H1 (cell line): ENCODE data around the gene NOL12. TPM values are rescaled to one million over a fixed set of nuclear protein-coding genes. Genes with fewer than 3 reads are reported as not detected.
A peak's percentile ranks its signal among the peaks of the same experiment; 100 is the strongest.

Experiments
- CTCF ChIA-PET: fragments of 300-600 bp; sonication (Branson Sonifier 250); formaldehyde crosslinking; loops from one replicate; lab custom pipeline; 2021; ENCODE audit not compliant: partially characterized antibody; lab: Charles Lee
- POLR2A ChIA-PET: fragments of 300-600 bp; sonication (Branson Sonifier 250); formaldehyde crosslinking; loops from one replicate; lab custom pipeline; 2021; ENCODE audit warnings: inconsistent platforms; ENCODE audit not compliant: partially characterized antibody; lab: Charles Lee
- DNase-seq, 2 experiments: peaks; one replicate each; pipeline versions ENCODE4 v3.0.0 to v3.0.0-alpha.2; 2010 to 2022; ENCODE audit warnings: low spot score in 2 of 2, low read depth in 1 of 2, mixed read lengths in 1 of 2
- FAIRE-seq: peaks from 2 replicates; lab custom pipeline; 2011; peaks lifted over from hg19 to GRCh38; lab: Jason Lieb, UNC
- H2AFZ ChIP-seq: 2 replicates; pipeline ENCODE4 v1.8.1; 2012; ENCODE audit warnings: low read length, inconsistent platforms
- H2AK5ac ChIP-seq: 2 replicates; pipeline ENCODE4 v1.6.1; 2013; ENCODE audit warnings: low read depth, low read length
- H2BK120ac ChIP-seq: replicated peaks from 2 replicates; pipeline ENCODE3; 2013; ENCODE audit warnings: low read depth, low read length, inconsistent platforms
- H2BK12ac ChIP-seq: 2 replicates; pipeline ENCODE4 v1.6.1; 2013; ENCODE audit warnings: low read depth, low read length
- H2BK15ac ChIP-seq: 2 replicates; pipeline ENCODE4 v1.6.1; 2013; ENCODE audit warnings: low read length
- H2BK20ac ChIP-seq: 2 replicates; pipeline ENCODE4 v1.6.1; 2013; ENCODE audit warnings: low read length
- H2BK5ac ChIP-seq: 2 replicates; pipeline ENCODE4 v1.6.1; 2013; ENCODE audit warnings: low read depth, low read length
- H3K14ac ChIP-seq: 2 replicates; pipeline ENCODE4 v1.6.1; 2013; ENCODE audit warnings: inconsistent platforms; ENCODE audit not compliant: insufficient read length
- H3K18ac ChIP-seq: 2 replicates; pipeline ENCODE4 v1.6.1; 2013; ENCODE audit warnings: low read length; ENCODE audit errors: extremely low read depth
- H3K23ac ChIP-seq: 2 replicates; pipeline ENCODE4 v1.6.1; 2013; ENCODE audit warnings: inconsistent platforms; ENCODE audit not compliant: insufficient read length
- H3K23me2 ChIP-seq: 2 replicates; pipeline ENCODE4 v1.6.1; 2013; ENCODE audit warnings: low read depth, low read length
- H3K27ac ChIP-seq: 2 replicates; pipeline ENCODE4 v1.6.1; 2011; ENCODE audit warnings: low read depth, low read length, inconsistent platforms
- H3K27me3 ChIP-seq, 4 experiments: replicated peaks in 1 of 4; 1 replicate in 1 of 4; 2 replicates in 3 of 4; pipeline versions ENCODE4 v1.6.1 to v1.8.1; 2011 to 2013; ENCODE audit warnings: low read length in 3 of 4, mild to moderate bottlenecking in 3 of 4, inconsistent platforms in 2 of 4, mixed read lengths in 2 of 4, moderate library complexity in 1 of 4; ENCODE audit not compliant: control insufficient read depth in 3 of 4, insufficient read depth in 3 of 4; ENCODE audit errors: extremely low read depth in 1 of 4
- H3K36me3 ChIP-seq, 4 experiments: 2 replicates each; pipeline versions ENCODE4 v1.6.1 to v1.8.1; 2011 to 2013; ENCODE audit warnings: mild to moderate bottlenecking in 4 of 4, low read length in 3 of 4, moderate library complexity in 2 of 4, control low read depth in 1 of 4, inconsistent platforms in 1 of 4; ENCODE audit not compliant: insufficient read depth in 4 of 4, control insufficient read depth in 2 of 4
- H3K4ac ChIP-seq: replicated peaks from 2 replicates; pipeline ENCODE3; 2013; ENCODE audit warnings: low read length, low read depth, mixed read lengths, inconsistent platforms; ENCODE audit not compliant: insufficient read length
- H3K4me1 ChIP-seq, 4 experiments: replicated peaks in 1 of 4; 1 replicate in 1 of 4; 2 replicates in 3 of 4; pipeline versions ENCODE4 v1.6.1 to v1.8.1; 2011 to 2013; ENCODE audit warnings: low read length in 3 of 4, inconsistent platforms in 2 of 4, mixed read lengths in 1 of 4; ENCODE audit not compliant: insufficient read depth in 4 of 4, control insufficient read depth in 3 of 4
- H3K4me2 ChIP-seq, 2 experiments: 2 replicates each; pipeline versions ENCODE4 v1.6.1 to v1.8.1; 2011 to 2013; ENCODE audit warnings: low read depth in 2 of 2, low read length in 2 of 2, control low read depth in 1 of 2, inconsistent platforms in 1 of 2, mild to moderate bottlenecking in 1 of 2; ENCODE audit not compliant: insufficient read depth in 1 of 2
- H3K4me3 ChIP-seq, 4 experiments: fragments of 200-600, 300-600 bp in 1 of 4; sonication (generic), shearing (Covaris generic), sonication (Bioruptor Twin) in 1 of 4; 2 replicates each; pipeline versions ENCODE4 v1.5.1 to v1.8.1; 2011 to 2016; ENCODE audit warnings: low read length in 4 of 4, low read depth in 3 of 4, control low read depth in 2 of 4, inconsistent platforms in 2 of 4, mild to moderate bottlenecking in 2 of 4, mixed read lengths in 1 of 4, moderate library complexity in 1 of 4; ENCODE audit not compliant: insufficient read depth in 2 of 4; ENCODE audit errors: extremely low read depth in 1 of 4
- H3K56ac ChIP-seq: replicated peaks from 2 replicates; pipeline ENCODE3; 2013; ENCODE audit warnings: low read depth, mild to moderate bottlenecking, mixed read lengths, low read length, inconsistent platforms; ENCODE audit not compliant: insufficient read length
- H3K79me1 ChIP-seq: 2 replicates; pipeline ENCODE4 v1.6.1; 2013; ENCODE audit warnings: low read depth, low read length, control low read depth
- H3K79me2 ChIP-seq, 2 experiments: 2 replicates each; pipeline versions ENCODE4 v1.6.1 to v1.8.1; 2012 to 2013; ENCODE audit warnings: low read length in 2 of 2, mild to moderate bottlenecking in 2 of 2, inconsistent platforms in 1 of 2; ENCODE audit not compliant: insufficient read depth in 2 of 2, control insufficient read depth in 1 of 2
- H3K9ac ChIP-seq, 4 experiments: replicated peaks in 1 of 4; 1 replicate in 1 of 4; 2 replicates in 3 of 4; pipeline versions ENCODE4 v1.6.1 to v1.8.1; 2011 to 2013; ENCODE audit warnings: low read depth in 3 of 4, low read length in 3 of 4, control low read depth in 2 of 4, mild to moderate bottlenecking in 2 of 4, moderate library complexity in 2 of 4, inconsistent platforms in 1 of 4; ENCODE audit errors: extremely low read depth in 1 of 4
- H3K9me3 ChIP-seq, 2 experiments: 2 replicates each; pipeline versions ENCODE4 v1.6.1 to v1.8.1; 2012 to 2013; ENCODE audit warnings: mild to moderate bottlenecking in 2 of 2, moderate library complexity in 2 of 2, control low read depth in 1 of 2, inconsistent platforms in 1 of 2, low read depth in 1 of 2, low read length in 1 of 2, mixed read lengths in 1 of 2; ENCODE audit not compliant: insufficient read depth in 2 of 2
- H4K20me1 ChIP-seq, 2 experiments: replicated peaks in 1 of 2; 2 replicates each; pipeline versions ENCODE3 to v1.8.1; 2011 to 2013; ENCODE audit warnings: inconsistent platforms in 2 of 2, low read length in 2 of 2, mild to moderate bottlenecking in 1 of 2; ENCODE audit not compliant: insufficient read depth in 2 of 2, control insufficient read depth in 1 of 2
- H4K5ac ChIP-seq: 2 replicates; pipeline ENCODE4 v1.6.1; 2013; ENCODE audit warnings: low read length, low read depth, mixed read lengths, inconsistent platforms; ENCODE audit not compliant: insufficient read length
- H4K8ac ChIP-seq: 2 replicates; pipeline ENCODE4 v1.8.0; 2013; ENCODE audit warnings: mild to moderate bottlenecking, moderate library complexity, low read length, inconsistent platforms; ENCODE audit not compliant: insufficient read depth; ENCODE audit errors: extremely low read depth
- H4K91ac ChIP-seq: replicated peaks from 2 replicates; pipeline ENCODE3; 2013; ENCODE audit warnings: low read length, mixed read lengths, inconsistent platforms; ENCODE audit not compliant: insufficient read length
- ATF3 ChIP-seq: IDR thresholded peaks from 2 replicates; pipeline ENCODE4 v1.6.1; 2011; ENCODE audit warnings: low read depth, mild to moderate bottlenecking, low read length; ENCODE audit not compliant: insufficient read depth
- BCL11A ChIP-seq, 2 experiments: IDR thresholded peaks; one replicate each; pipeline ENCODE4 v1.6.1; 2011; ENCODE audit warnings: low read depth in 2 of 2, low read length in 2 of 2, mild to moderate bottlenecking in 2 of 2
- EGR1 ChIP-seq: IDR thresholded peaks from 2 replicates; pipeline ENCODE4 v1.6.1; 2011; ENCODE audit warnings: low read depth, low read length, borderline replicate concordance
- GABPA ChIP-seq: IDR thresholded peaks from 2 replicates; pipeline ENCODE4 v1.6.1; 2011; ENCODE audit warnings: mild to moderate bottlenecking, low read length, moderate library complexity, borderline replicate concordance; ENCODE audit not compliant: insufficient read depth
- HDAC2 ChIP-seq, 2 experiments: fragments of 300-600 bp in 1 of 2; sonication (generic) in 1 of 2; IDR thresholded peaks; 2 replicates each; pipeline ENCODE4 v1.6.1; 2011 to 2012; ENCODE audit warnings: low read depth in 2 of 2, low read length in 2 of 2, mild to moderate bottlenecking in 2 of 2, moderate library complexity in 2 of 2, borderline replicate concordance in 1 of 2, inconsistent platforms in 1 of 2
- PHF8 ChIP-seq: fragments of 200-600 bp; sonication (generic); conservative IDR thresholded peaks from 2 replicates; pipeline ENCODE4 v1.7.1; 2012; ENCODE audit warnings: low read depth, mild to moderate bottlenecking, inconsistent platforms, low read length, moderate library complexity
- SIN3A ChIP-seq, 2 experiments: IDR thresholded peaks in 1 of 2; conservative IDR thresholded peaks in 1 of 2; 2 replicates each; pipeline ENCODE4 v1.6.1; 2011 to 2012; ENCODE audit warnings: low read length in 2 of 2, improper control_type of control experiment in 1 of 2, low read depth in 1 of 2, mild to moderate bottlenecking in 1 of 2
- SIRT6 ChIP-seq: IDR thresholded peaks from one replicate; pipeline ENCODE4 v1.7.1; 2012; ENCODE audit warnings: low read length, inconsistent platforms
- SUZ12 ChIP-seq: fragments of 200-600 bp; sonication (generic); IDR thresholded peaks from 2 replicates; pipeline ENCODE4 v1.6.1; 2012; ENCODE audit warnings: mild to moderate bottlenecking, inconsistent platforms, low read length, moderate library complexity, mixed read lengths
- TEAD4 ChIP-seq: IDR thresholded peaks from 2 replicates; pipeline ENCODE4 v1.6.1; 2012; ENCODE audit warnings: low read depth, low read length, inconsistent platforms, mixed read lengths
- YY1 ChIP-seq: IDR thresholded peaks from 2 replicates; pipeline ENCODE4 v1.6.1; 2011; ENCODE audit warnings: low read depth, mild to moderate bottlenecking, low read length
- WGBS, 2 experiments: shearing (Covaris generic) in 1 of 2; methylation state at CpG; one replicate each; pipeline versions ENCODE4 v1.1.6 to v1.1.7; 2013 to 2015; ENCODE audit warnings: low lambda C conversion rate in 2 of 2, mixed read lengths in 2 of 2, inconsistent platforms in 1 of 2, low coverage in 1 of 2, missing lambda C conversion rate in 1 of 2; ENCODE audit not compliant: insufficient replicate concordance in 2 of 2, insufficient coverage in 1 of 2, insufficient read length in 1 of 2; ENCODE audit errors: extremely low coverage in 1 of 2, missing lambda C conversion rate in 1 of 2; 5-methylcytosine and 5-hydroxymethylcytosine counted together
- polyA plus RNA-seq, 7 experiments: library from polyadenylated mRNA; depleted of rRNA in 3 of 7; stranded (reverse) in 5 of 7; unstranded in 2 of 7; fragments of >200 nt in 5 of 7; fragments of 200-250 nt in 2 of 7; gene quantifications; 1 replicate in 5 of 7; 2 replicates in 1 of 7; 4 replicates in 1 of 7; pipeline versions ENCODE4 v1.2.1 to v1.2.3, GENCODE V29; 2011 to 2013; ENCODE audit warnings: missing spikeins in 2 of 7, mixed read lengths in 2 of 7
- total RNA-seq: library from RNA; stranded (reverse); fragmentation: NEBNext Ultra II Directional; extraction: Animal tissue kit (Norgen Biotek cat#: 25700); gene quantifications from 2 replicates; pipeline ENCODE4 v1.2.1, GENCODE V29; 2021

NOL12 gene
- total and polyA plus RNA-seq, 2 of the 8 experiments (the other 6 are each of a cell fraction or from before 2014, with no cell fraction given): 25.3 to 28.3 TPM

- DNase-seq (peak in 1 of 2 experiments; percentile 73), FAIRE-seq (no peak)
- no peak overlapping the region for H2BK15ac ChIP-seq
- peak overlapping the region in 2 of 4 experiments; percentile 58 to 63; a peak in 3 of 7 replicates for H3K9ac ChIP-seq
- ChIA-PET CTCF (interaction anchor here (0.6 to 3.9 kb wide), 11 partner anchors 11 to 138 kb away, joined by 3 to 14 read pairs (median 5); partner anchors contain the start of genes LGALS1 and NOL12), POLR2A (interaction anchor here (0.6 to 4.8 kb wide), 17 partner anchors 11 to 109 kb away, joined by 3 to 30 read pairs (median 4); partner anchors contain the start of genes GGA1, NOL12, PDXP and SH3BP1)
- H3K56ac ChIP-seq: no peak overlapping the region
- H4K20me1 ChIP-seq: peaks cover 0 to 1% of the 10 kb centered on the region in 2 experiments
- no peak overlapping the region for H2AK5ac ChIP-seq
- H3K4me2 ChIP-seq: peak overlapping the region; percentile 71 to 90
- H3K9me3 ChIP-seq: no peaks in the 10 kb centered on the region
- H3K27ac ChIP-seq: peak overlapping the region; percentile 31; the same call in 1 of the 2 replicates
- H3K27me3 ChIP-seq: no peaks in the 10 kb centered on the region
- peak overlapping the region; percentile 52 to 76 (median 72) for H3K4me3 ChIP-seq
- no peak overlapping the region for H3K23ac ChIP-seq
- no peaks in the 10 kb centered on the region; the same call in none of the 2 replicates for H3K79me1 ChIP-seq
- peaks cover 2 to 21% (median 10%) of the 10 kb centered on the region in 4 experiments; a peak in 6 of 8 replicates for H3K36me3 ChIP-seq
- WGBS, 2 experiments: 10% methylated on average over 3 of the region's 3 CpGs; no CpG with 5 or more reads in 1 of the 2 experiments
- H2BK120ac ChIP-seq: no peak overlapping the region
- H2BK20ac ChIP-seq: no peak overlapping the region
- H3K23me2 ChIP-seq: peaks cover 6% of the 10 kb centered on the region; the same call in 1 of the 2 replicates
- H2BK12ac ChIP-seq: no peak overlapping the region
- no peaks in the 10 kb centered on the region for H3K79me2 ChIP-seq
- no peak overlapping the region for H3K14ac ChIP-seq
- H3K4ac ChIP-seq: peak overlapping the region; percentile 64
- no peak overlapping the region for H2AFZ ChIP-seq
- peaks cover 0 to 4% (median 0%) of the 10 kb centered on the region in 4 experiments; a peak in 2 of 7 replicates for H3K4me1 ChIP-seq
- peak overlapping the region; percentile 86; the same call in 1 of the 2 replicates for H2BK5ac ChIP-seq
- H4K8ac ChIP-seq: peak overlapping the region; percentile 36; the same call in 1 of the 2 replicates
- peak overlapping the region; percentile 90 for H3K18ac ChIP-seq
- H4K91ac ChIP-seq: no peak overlapping the region
- peak overlapping the region; percentile 8 for H4K5ac ChIP-seq
- 0 out of 2 replicates have a peak, but pooled peaks have one; percentile 33 for TF ChIP-seq YY1
- TF ChIP-seq SUZ12: no peak
- no peak for TF ChIP-seq BCL11A (IDR thresholded peaks at IDR 0.05; ENCODE audit: low read depth in 2 of 2, low read length in 2 of 2)
- no peak for TF ChIP-seq ATF3
- no peak for TF ChIP-seq EGR1
- no peak for TF ChIP-seq SIN3A (conservative IDR thresholded peaks at IDR 0.05 in 1 of 2, IDR thresholded peaks at IDR 0.05 in 1 of 2; ENCODE audit: low read depth in 1 of 2, low read length in 2 of 2)
- no peak for TF ChIP-seq PHF8
- TF ChIP-seq GABPA: no peak
- TF ChIP-seq TEAD4: 0 out of 2 replicates have a peak, but pooled peaks have one; percentile 3
- TF ChIP-seq SIRT6: no peak
- 0 out of 4 replicates have a peak, but pooled peaks of 1 of the 2 experiments have one; percentile 36 for TF ChIP-seq HDAC2 (IDR thresholded peaks at IDR 0.05; ENCODE audit: borderline replicate concordance in 1 of 2, low read depth in 2 of 2, low read length in 2 of 2)
These were observed 11.3 kb downstream of the NOL12 start for GRCh38 chr22:37697538-37697835.
